Measurements from ENCODE around the gene KIAA0586. TPM values are rescaled to one million over a fixed set of nuclear protein-coding genes. Genes with fewer than 3 reads are reported as not detected.

The KIAA0586 gene
- total RNA-seq, 1 experiment from 2014 or later = 26.2 TPM

DNA sequence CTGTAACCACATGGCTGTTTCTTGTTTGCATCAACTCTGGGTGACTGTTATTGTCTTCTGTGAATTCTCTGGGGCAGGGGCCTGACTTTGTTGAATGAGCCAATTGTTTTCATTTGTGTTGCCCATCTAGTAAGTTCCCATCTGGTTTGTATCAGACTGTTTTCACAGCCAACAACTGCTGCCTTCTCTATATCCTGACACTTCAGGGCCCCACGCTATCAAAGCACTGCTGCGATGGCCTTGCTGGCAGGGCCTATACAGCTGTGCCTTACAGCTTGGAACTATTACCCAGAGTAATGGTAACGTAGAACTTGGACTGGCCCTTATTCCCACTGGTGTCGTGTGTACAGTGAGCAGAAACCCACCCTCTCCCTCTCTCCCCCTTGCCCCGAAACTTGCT lies 105.9 kb downstream of the KIAA0586 start:
- Mint-ChIP-seq H3K4me1 (ENCODE audit: insufficient read depth, unreplicated experiment) (no peaks in the 10 kb centered on the region), H3K27me3 (ENCODE audit: insufficient read depth, unreplicated experiment) (no peaks in the 10 kb centered on the region), H3K9me3 (ENCODE audit: unreplicated experiment) (peaks cover 7% of the 10 kb centered on the region), H3K4me3 (ENCODE audit: unreplicated experiment) (no peak overlapping the region), H3K27ac (ENCODE audit: low read depth, unreplicated experiment) (no peak overlapping the region), H3K36me3 (ENCODE audit: insufficient read depth, unreplicated experiment) (no peaks in the 10 kb centered on the region)
- no peak for DNase-seq (ENCODE audit: unreplicated experiment)
- POLR2A ChIA-PET = interaction anchor here (0.6 kb wide), 1 partner anchor 12 kb away, joined by 3 read pairs; no protein-coding TSS in a partner anchor
- intact Hi-C loops (cut with micrococcal nuclease) = no loop called here
- BruUV-seq (replicated peaks) = no TSS peak
- TF ChIP-seq, protein P1, sequence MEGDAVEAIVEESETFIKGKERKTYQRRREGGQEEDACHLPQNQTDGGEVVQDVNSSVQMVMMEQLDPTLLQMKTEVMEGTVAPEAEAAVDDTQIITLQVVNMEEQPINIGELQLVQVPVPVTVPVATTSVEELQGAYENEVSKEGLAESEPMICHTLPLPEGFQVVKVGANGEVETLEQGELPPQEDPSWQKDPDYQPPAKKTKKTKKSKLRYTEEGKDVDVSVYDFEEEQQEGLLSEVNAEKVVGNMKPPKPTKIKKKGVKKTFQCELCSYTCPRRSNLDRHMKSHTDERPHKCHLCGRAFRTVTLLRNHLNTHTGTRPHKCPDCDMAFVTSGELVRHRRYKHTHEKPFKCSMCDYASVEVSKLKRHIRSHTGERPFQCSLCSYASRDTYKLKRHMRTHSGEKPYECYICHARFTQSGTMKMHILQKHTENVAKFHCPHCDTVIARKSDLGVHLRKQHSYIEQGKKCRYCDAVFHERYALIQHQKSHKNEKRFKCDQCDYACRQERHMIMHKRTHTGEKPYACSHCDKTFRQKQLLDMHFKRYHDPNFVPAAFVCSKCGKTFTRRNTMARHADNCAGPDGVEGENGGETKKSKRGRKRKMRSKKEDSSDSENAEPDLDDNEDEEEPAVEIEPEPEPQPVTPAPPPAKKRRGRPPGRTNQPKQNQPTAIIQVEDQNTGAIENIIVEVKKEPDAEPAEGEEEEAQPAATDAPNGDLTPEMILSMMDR (IDR thresholded peaks at IDR 0.05; ENCODE audit: unreplicated experiment) = no peak
- CTCF ChIA-PET = interaction anchor here (1.3 kb wide), 1 partner anchor 444 kb away, joined by 3 read pairs; no protein-coding TSS in a partner anchor

DNA sequence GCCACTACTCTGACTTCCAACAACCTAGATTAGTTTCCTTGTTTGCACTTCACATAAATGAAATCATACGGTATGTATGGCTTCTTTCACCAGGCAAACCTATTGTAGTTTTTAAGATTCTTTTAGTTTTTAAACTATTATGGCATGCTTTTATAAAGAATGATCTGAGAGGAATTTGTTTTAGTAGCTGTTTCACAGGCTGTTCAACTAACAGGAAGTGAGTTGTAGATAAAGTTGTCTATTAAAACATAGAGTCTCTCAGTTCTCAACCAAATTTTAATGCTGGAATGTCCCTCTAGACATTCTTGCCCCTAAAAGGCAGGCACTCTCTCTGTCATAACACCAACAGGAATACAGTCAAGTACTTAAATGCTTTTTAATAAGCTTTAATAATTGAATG lies 107.5 kb downstream of the KIAA0586 start:
- Mint-ChIP-seq H3K4me3 (ENCODE audit: unreplicated experiment) (no peak overlapping the region), H3K36me3 (ENCODE audit: insufficient read depth, unreplicated experiment) (no peaks in the 10 kb centered on the region), H3K27me3 (ENCODE audit: insufficient read depth, unreplicated experiment) (no peaks in the 10 kb centered on the region), H3K4me1 (ENCODE audit: insufficient read depth, unreplicated experiment) (no peaks in the 10 kb centered on the region), H3K9me3 (ENCODE audit: unreplicated experiment) (no peaks in the 10 kb centered on the region), H3K27ac (ENCODE audit: low read depth, unreplicated experiment) (no peak overlapping the region)
- no TSS peak for BruUV-seq (replicated peaks)
- DNase-seq (ENCODE audit: unreplicated experiment) = no peak
- CTCF ChIA-PET = no interaction called here
- TF ChIP-seq, protein P1 (IDR thresholded peaks at IDR 0.05; ENCODE audit: unreplicated experiment) = no peak
- POLR2A ChIA-PET = no interaction called here
- intact Hi-C loops (cut with micrococcal nuclease) = no loop called here

DNA sequence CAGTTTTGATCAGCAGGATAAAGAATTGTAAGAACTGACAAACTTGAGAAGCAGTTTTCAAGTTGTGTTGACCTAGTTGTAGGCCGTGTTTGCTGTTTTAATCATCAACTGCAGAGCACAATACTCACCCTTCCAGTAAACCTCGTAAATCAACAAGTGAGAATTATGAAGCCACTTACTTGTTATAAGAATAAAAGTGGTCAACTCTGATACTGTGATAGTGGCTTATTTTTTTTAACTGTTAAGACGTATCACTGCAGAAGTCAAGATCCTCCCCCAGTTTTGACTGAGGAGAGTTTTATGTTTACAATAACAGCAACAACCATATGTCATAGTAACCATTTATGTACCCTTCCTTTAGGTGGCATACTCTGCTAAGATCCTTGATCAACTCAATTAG lies 109.5 kb downstream of the KIAA0586 start:
- Mint-ChIP-seq H3K4me3 (ENCODE audit: unreplicated experiment) (no peak overlapping the region), H3K27me3 (ENCODE audit: insufficient read depth, unreplicated experiment) (no peaks in the 10 kb centered on the region), H3K4me1 (ENCODE audit: insufficient read depth, unreplicated experiment) (no peaks in the 10 kb centered on the region), H3K36me3 (ENCODE audit: insufficient read depth, unreplicated experiment) (no peaks in the 10 kb centered on the region), H3K9me3 (ENCODE audit: unreplicated experiment) (no peaks in the 10 kb centered on the region), H3K27ac (ENCODE audit: low read depth, unreplicated experiment) (no peak overlapping the region)
- CTCF ChIA-PET = no interaction called here
- POLR2A ChIA-PET = interaction anchor here (0.7 kb wide), 1 partner anchor 587 kb away, joined by 3 read pairs; no protein-coding TSS in a partner anchor
- intact Hi-C loops (cut with micrococcal nuclease) = no loop called here
- TF ChIP-seq, protein P1 (IDR thresholded peaks at IDR 0.05; ENCODE audit: unreplicated experiment) = no peak
- DNase-seq (ENCODE audit: unreplicated experiment) = no peak
- BruUV-seq (replicated peaks) = no TSS peak

DNA sequence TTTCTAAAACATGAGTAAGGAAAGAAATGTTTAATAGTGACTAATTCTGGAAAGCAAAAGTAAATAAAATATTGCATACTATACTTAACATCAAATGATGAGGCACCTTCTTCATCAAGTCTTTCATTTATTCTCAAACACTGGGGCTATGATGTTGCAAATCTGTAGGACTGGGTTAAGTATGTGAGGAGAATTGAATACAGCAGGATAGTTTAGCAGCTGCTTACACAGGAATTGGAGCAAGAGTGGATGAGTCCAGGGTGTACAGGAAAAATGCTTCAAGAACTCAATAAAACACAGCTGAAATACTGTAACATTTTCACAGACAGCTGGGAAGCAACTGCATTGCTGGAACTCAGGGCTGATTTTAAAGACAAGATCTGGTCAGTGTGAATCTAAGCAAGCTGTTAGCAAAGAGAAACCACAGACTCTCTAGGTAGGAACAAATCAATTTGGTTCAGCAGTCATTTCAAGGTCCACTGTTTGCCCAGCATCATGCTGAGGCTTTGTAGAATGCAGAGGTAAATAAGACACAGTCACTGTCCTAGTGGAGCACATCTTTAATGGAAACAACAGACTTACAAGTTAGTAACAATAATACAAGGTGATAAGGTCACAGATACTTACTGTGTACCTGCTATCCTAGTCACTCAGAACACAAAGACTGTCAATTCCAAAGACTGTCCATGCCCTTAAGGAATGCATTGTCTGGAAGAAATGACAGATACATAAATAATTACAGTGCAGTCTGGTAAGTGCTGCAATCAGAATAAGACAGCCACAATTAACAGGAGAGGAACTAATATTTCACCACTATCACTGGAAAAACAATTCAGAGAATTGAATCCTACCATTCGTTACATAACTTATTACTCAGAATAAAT lies 113.5 kb downstream of the KIAA0586 start:
- no peaks in the 10 kb centered on the region for H3K4me1 Mint-ChIP-seq (ENCODE audit: insufficient read depth, unreplicated experiment)
- TF ChIP-seq, protein P1 (IDR thresholded peaks at IDR 0.05; ENCODE audit: unreplicated experiment) = no peak
- H3K9me3 Mint-ChIP-seq (ENCODE audit: unreplicated experiment) = peaks cover 8% of the 10 kb centered on the region
- BruUV-seq (replicated peaks) = no TSS peak
- POLR2A ChIA-PET = no interaction called here
- DNase-seq (ENCODE audit: unreplicated experiment) = no peak
- no peak overlapping the region for H3K27ac Mint-ChIP-seq (ENCODE audit: low read depth, unreplicated experiment)
- no peak overlapping the region for H3K4me3 Mint-ChIP-seq (ENCODE audit: unreplicated experiment)
- no peaks in the 10 kb centered on the region for H3K36me3 Mint-ChIP-seq (ENCODE audit: insufficient read depth, unreplicated experiment)
- no peaks in the 10 kb centered on the region for H3K27me3 Mint-ChIP-seq (ENCODE audit: insufficient read depth, unreplicated experiment)
- CTCF ChIA-PET = no interaction called here
- intact Hi-C loops (cut with micrococcal nuclease) = no loop called here

Data from MCF 10A (cell line).